Thyroid gland (tissue), 4 donors: ENCODE data around the gene ZNF394. TPM values are rescaled to one million over a fixed set of nuclear protein-coding genes. Genes with fewer than 3 reads are reported as not detected.

Source experiments
- DNase-seq, 2 donors: peaks; one replicate each; pipeline ENCODE4 v3.0.0-alpha.2; 2019
- H3K27ac ChIP-seq, 3 donors: fragments of 200-600 bp; sonication (generic); 1 replicate in 2 of 3; 2 replicates in 1 of 3; pipeline ENCODE4 v1.5.1; 2016 to 2019; ENCODE audit warnings: mild to moderate bottlenecking in 1 of 3, moderate library complexity in 1 of 3
- H3K27me3 ChIP-seq: fragments of 200-600 bp; sonication (generic); one replicate; pipeline ENCODE4 v1.5.1; 2019
- H3K36me3 ChIP-seq, 2 donors: fragments of 200-600 bp; sonication (generic); one replicate each; pipeline ENCODE4 v1.5.1; 2016 to 2019
- H3K4me1 ChIP-seq, 2 donors: fragments of 200-600 bp; sonication (generic); one replicate each; pipeline ENCODE4 v1.5.1; 2017 to 2019
- H3K4me3 ChIP-seq, 3 donors: fragments of 200-600 bp; sonication (generic); replicated peaks in 1 of 3; 1 replicate in 2 of 3; 2 replicates in 1 of 3; pipeline ENCODE4 v1.5.1; 2016; ENCODE audit warnings: mild to moderate bottlenecking in 1 of 3
- H3K9me3 ChIP-seq: fragments of 200-600 bp; sonication (generic); one replicate; pipeline ENCODE4 v1.5.1; 2017
- CTCF ChIP-seq, 6 experiments: fragments of 200-600 bp in 3 of 6; fragments of 450-650 bp in 3 of 6; sonication (generic) in 3 of 6; IDR thresholded peaks; one replicate each; pipeline ENCODE4 v1.5.1; 2016 to 2019; ENCODE audit warnings: antibody characterized with exemption in 6 of 6, mild to moderate bottlenecking in 2 of 6, inconsistent platforms in 1 of 6, moderate library complexity in 1 of 6
- POLR2A ChIP-seq, 2 donors: fragments of 450-650 bp; IDR thresholded peaks; one replicate each; pipeline ENCODE4 v1.6.1; 2017; ENCODE audit warnings: antibody characterized with exemption in 2 of 2, mild to moderate bottlenecking in 2 of 2, moderate library complexity in 1 of 2
- WGBS, 2 donors: methylation state at CpG; one replicate each; pipeline ENCODE4 v1.1.5; 2017; 5-methylcytosine and 5-hydroxymethylcytosine counted together
- intact Hi-C: fragments of 100-400 bp; cut with DNase I; formaldehyde crosslinking; loops from one replicate; pipeline ENCODE4 v1.15.1; 2023
- total RNA-seq, 4 donors: library from RNA; depleted of rRNA; stranded (reverse); fragments of >200 nt; gene quantifications; one replicate each; pipeline ENCODE4 v1.2.3, GENCODE V29; 2016

Gene ZNF394
- total RNA-seq, 4 donors from 2014 or later = 39.5 to 61.4 (median 46.1) TPM

GRCh38 chr7:99540542-99540941 is 40.5 kb upstream of the ZNF394 start:
- no peaks in the 10 kb centered on the region for H3K36me3 ChIP-seq
- TF ChIP-seq POLR2A (IDR thresholded peaks at IDR 0.05) = no peak
- TF ChIP-seq CTCF (IDR thresholded peaks at IDR 0.05) = no peak

GRCh38 chr7:99539213-99539811 is 39.2 kb upstream of the ZNF394 start:
- H3K27me3 ChIP-seq = no peaks in the 10 kb centered on the region
- TF ChIP-seq POLR2A (IDR thresholded peaks at IDR 0.05) (no peak), CTCF (IDR thresholded peaks at IDR 0.05) (no peak)
- no peaks in the 10 kb centered on the region for H3K9me3 ChIP-seq
- WGBS, 2 donors = 84 to 89% methylated on average over 7 of the region's 7 CpGs
- H3K4me3 ChIP-seq = no peak overlapping the region
- DNase-seq = no peak
- no peaks in the 10 kb centered on the region for H3K4me1 ChIP-seq
- H3K36me3 ChIP-seq = no peaks in the 10 kb centered on the region
- intact Hi-C loops = no loop called here
- no peak overlapping the region for H3K27ac ChIP-seq

More at GRCh38 chr7:99540542-99540941, 40.5 kb upstream of the ZNF394 start:
- no peaks in the 10 kb centered on the region for H3K9me3 ChIP-seq
- no peak overlapping the region for H3K4me3 ChIP-seq
- WGBS, 2 donors = 92% methylated on average over 5 of the region's 5 CpGs
- intact Hi-C loops = no loop called here
- no peaks in the 10 kb centered on the region for H3K4me1 ChIP-seq
- no peaks in the 10 kb centered on the region for H3K27me3 ChIP-seq
- no peak overlapping the region for H3K27ac ChIP-seq
- no peak for DNase-seq

DNA sequence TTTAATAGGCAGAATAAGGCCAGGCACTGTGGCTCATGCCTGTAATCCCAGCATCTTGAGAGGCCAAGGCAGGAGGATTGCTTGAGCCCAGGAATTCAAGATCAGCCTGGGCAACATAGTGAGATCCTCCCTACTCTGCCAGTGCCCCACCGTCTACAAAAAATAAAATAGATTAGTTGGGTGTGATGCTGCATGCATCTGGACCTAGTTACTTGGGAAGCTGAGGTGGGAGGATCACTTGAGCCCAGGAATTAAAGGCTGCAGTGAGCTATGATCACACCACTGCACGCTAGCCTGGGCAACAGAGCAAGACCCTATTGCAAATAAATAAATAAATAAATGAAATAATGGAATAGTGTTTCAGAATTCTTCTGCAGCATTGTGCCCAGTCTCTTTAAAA is 35.6 kb upstream of the ZNF394 start:
- H3K4me3 ChIP-seq = no peak overlapping the region
- H3K27ac ChIP-seq = no peak overlapping the region
- intact Hi-C loops = no loop called here
- H3K27me3 ChIP-seq = no peaks in the 10 kb centered on the region
- DNase-seq = no peak
- H3K4me1 ChIP-seq = no peaks in the 10 kb centered on the region
- H3K9me3 ChIP-seq = no peaks in the 10 kb centered on the region
- 94 to 97% methylated on average over 2 of the region's 2 CpGs for WGBS, 2 donors
- TF ChIP-seq POLR2A (IDR thresholded peaks at IDR 0.05) (no peak), CTCF (IDR thresholded peaks at IDR 0.05) (no peak)
- peaks cover 15 to 18% of the 10 kb centered on the region in 2 donors for H3K36me3 ChIP-seq

- intact Hi-C loops = no loop called here
- Histone ChIP-seq H3K27me3 (no peaks in the 10 kb centered on the region), H3K27ac (no peak overlapping the region), H3K4me3 (no peak overlapping the region), H3K36me3 (peaks cover 30 to 34% of the 10 kb centered on the region in 2 donors), H3K4me1 (no peaks in the 10 kb centered on the region), H3K9me3 (no peaks in the 10 kb centered on the region)
- 96 to 98% methylated on average over 12 of the region's 12 CpGs for WGBS, 2 donors
- DNase-seq = no peak
- TF ChIP-seq POLR2A (IDR thresholded peaks at IDR 0.05) (no peak), CTCF (IDR thresholded peaks at IDR 0.05) (no peak)
These were observed 31.3 kb upstream of the ZNF394 start for GRCh38 chr7:99531354-99531765.

- WGBS, 2 donors = 95 to 96% methylated on average over 21 of the region's 21 CpGs
These were observed 25.8 kb upstream of the ZNF394 start for GRCh38 chr7:99525713-99526440.

More at GRCh38 chr7:99525713-99526440, 25.8 kb upstream of the ZNF394 start:
- H3K36me3 ChIP-seq = peaks cover 21 to 23% of the 10 kb centered on the region in 2 donors
- no peaks in the 10 kb centered on the region for H3K9me3 ChIP-seq
- H3K4me1 ChIP-seq = no peaks in the 10 kb centered on the region
- no peak overlapping the region for H3K27ac ChIP-seq
- TF ChIP-seq POLR2A (IDR thresholded peaks at IDR 0.05) = no peak
- no peak for TF ChIP-seq CTCF (IDR thresholded peaks at IDR 0.05)
- no peaks in the 10 kb centered on the region for H3K27me3 ChIP-seq
- intact Hi-C loops = no loop called here
- H3K4me3 ChIP-seq = no peak overlapping the region
- no peak for DNase-seq
